HG03135 (cell line): ENCODE measurements around the gene RAB13.

Source experiments
- ATAC-seq: cut with Tn5 transposase; IDR thresholded peaks from one replicate; pipeline ENCODE4 v1.9.1; 2021; ENCODE audit warnings: mild to moderate bottlenecking, moderate library complexity; ENCODE audit not compliant: unreplicated experiment

RAB13 gene

DNA sequence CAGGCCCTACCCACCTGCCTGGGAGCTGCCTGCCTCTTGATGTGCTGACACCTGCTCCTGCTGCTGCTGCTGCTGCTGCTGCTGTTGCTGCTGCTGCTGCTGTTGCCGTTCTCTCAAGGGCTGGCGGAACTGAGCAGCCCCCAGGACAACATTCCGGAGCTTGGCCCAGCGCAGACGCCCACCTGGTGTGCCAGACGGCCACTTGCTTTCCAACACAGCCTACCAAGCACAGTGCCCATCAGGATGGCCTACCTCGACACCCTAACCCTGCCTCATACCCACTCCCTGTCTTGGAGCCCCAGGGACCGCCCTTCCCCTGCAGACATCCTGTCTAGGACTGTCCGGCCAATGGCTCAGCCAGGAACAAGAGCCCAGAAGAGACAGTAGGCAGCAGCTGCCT is 51.4 kb downstream of the RAB13 start:
- ATAC-seq = no peak

DNA sequence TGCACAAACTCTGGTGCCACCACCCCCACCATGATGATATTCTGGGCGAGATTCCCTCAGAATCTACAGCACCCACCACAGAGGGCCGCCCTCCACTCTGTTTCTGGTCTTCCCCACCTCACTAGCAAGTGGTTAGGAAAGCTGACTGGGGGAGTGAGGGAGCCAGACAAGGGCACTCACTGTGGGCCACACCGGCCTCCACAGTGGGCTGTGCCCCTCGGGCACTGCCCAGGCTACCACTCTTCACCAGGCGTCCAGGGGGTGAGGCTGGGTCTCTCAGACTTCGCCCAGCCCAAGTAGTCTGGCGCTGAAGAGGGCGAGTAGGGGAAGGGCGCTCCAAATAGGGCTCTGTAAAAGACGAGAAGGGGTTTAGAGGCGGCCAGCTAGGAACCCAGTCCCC is 52.2 kb downstream of the RAB13 start:
- no peak for ATAC-seq

DNA sequence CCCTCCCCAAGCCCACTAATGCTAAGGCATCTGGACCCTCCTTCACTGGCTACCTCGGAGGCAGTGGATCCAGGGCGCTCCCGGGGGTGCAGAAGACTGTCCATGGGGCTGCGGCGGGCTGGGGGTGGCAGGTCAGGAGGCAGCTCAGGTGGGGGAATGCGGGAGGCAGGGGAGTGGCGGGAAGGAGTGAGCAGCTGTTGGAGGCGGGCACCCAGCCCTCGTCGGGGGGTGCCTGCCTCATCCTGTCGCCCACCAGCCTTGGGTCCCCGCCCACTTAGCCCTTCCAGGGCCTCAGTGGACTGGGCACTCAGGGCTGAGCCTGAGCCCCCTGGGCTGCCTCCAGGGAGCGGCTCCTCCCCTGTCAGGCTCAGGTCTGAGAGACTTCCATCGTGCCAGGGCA is 52.7 kb downstream of the RAB13 start:
- ATAC-seq = no peak

DNA sequence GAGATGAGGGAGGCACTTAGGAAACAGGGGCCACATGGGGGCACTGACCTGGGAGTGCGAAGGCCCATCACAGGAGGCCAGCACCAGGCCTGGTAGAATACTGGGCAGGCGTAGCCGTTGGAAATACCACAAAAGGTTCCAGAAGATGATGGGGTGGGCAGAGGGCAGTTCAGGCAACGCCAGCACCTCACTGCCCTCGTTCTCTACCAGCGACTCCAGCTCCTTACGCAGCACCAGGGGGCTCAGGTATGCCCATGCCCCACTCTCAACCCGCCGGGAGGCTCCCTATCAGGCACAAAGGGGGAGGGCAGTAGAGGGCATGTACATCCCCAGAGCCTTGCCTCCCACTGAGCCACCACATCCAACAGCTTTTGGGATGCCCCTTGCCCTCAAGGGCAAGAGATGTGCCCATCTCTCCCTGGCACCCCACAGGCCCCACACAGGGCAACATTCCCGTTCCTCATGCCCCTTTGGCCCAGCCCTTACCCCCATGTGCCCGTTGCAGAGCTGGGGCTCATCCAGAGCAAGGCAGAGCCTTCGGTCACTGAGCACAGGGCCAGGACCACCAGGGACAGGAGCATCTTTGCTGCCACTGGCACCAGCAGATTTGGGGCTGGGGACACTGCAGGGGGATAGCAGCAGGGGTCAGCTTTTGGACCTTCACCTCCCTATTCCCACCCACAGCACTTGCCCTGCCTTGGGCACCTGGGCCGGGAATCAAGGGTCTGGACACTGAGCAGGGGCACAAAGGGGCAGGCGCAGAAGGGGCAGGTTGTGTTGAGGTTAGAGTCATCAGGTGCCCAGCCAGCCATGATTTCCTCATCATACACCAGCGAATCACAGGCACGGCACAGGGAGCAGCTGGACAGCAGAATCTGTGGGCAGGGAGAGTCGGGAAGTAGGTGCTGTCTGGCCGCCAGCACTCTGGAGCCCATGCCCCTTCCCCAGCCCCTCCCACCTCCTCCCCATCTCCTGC is 53.7 kb downstream of the RAB13 start:
- no peak for ATAC-seq
